DOHH2 (cell line): ENCODE results near the gene FUT8.

Experiments used
- EZH2phosphoT487 ChIP-seq: fragments of 200-600 bp; sonication (generic); IDR thresholded peaks from 2 replicates; pipeline ENCODE4 v1.6.1; 2017; ENCODE audit warnings: borderline replicate concordance, mild to moderate bottlenecking, antibody characterized with exemption, low read length, moderate library complexity, mixed read lengths
- TF ChIP-seq, protein P1 (sequence below): fragments of 200-600 bp; sonication (generic); IDR thresholded peaks from one replicate; pipeline ENCODE4 v1.5.1; 2014; ENCODE audit warnings: antibody characterized with exemption, mild to moderate bottlenecking, low read depth, low read length; ENCODE audit not compliant: poor library complexity, severe bottlenecking

DNA sequence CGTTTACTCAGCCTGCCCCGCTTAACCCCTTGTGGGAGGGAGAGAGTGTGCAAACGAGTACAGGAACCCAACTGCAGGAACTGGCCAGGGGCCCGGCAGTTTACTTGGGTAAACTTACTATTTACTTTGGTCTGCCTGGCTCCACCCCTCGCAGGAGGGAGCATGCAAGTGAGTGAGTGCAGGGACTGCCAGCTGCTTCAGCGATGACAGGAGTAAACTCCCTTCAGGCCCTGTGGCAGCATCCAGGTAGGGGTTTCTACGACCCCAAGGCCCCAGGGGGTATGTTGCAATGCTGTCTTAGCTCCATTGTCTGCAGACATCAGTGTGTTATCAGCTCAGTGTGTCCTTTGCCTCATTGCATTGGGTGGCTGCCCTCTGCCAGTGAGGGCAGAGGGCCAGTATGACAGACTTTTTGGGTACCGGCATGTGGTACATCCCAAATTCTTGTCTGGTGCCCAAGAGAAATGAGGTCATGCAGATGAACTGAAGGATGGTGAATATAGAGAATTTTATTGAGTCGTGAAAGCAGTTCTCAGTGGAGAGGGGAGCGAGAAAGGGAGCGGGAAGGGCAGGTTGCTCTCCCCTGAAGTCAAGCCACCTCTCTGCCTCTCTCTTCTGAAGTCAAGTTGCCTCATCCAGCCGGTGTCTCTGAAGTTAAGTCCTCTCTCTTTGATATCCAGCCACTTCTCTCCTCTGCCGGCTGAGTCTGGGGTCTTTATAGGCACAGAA is 181.8 kb downstream of the FUT8 start:
- TF ChIP-seq, protein P1, sequence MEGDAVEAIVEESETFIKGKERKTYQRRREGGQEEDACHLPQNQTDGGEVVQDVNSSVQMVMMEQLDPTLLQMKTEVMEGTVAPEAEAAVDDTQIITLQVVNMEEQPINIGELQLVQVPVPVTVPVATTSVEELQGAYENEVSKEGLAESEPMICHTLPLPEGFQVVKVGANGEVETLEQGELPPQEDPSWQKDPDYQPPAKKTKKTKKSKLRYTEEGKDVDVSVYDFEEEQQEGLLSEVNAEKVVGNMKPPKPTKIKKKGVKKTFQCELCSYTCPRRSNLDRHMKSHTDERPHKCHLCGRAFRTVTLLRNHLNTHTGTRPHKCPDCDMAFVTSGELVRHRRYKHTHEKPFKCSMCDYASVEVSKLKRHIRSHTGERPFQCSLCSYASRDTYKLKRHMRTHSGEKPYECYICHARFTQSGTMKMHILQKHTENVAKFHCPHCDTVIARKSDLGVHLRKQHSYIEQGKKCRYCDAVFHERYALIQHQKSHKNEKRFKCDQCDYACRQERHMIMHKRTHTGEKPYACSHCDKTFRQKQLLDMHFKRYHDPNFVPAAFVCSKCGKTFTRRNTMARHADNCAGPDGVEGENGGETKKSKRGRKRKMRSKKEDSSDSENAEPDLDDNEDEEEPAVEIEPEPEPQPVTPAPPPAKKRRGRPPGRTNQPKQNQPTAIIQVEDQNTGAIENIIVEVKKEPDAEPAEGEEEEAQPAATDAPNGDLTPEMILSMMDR: no peak
- TF ChIP-seq EZH2phosphoT487: no peak
